OCI-LY3 (cell line): ENCODE data around the gene AQP11.

Experiments used
- EZH2phosphoT487 ChIP-seq: fragments of 200-600 bp; shearing (Covaris generic); IDR thresholded peaks from 2 replicates; pipeline ENCODE4 v1.6.1; 2018; ENCODE audit warnings: antibody characterized with exemption, mixed run types, low read depth
- TF ChIP-seq, protein P1 (sequence below): fragments of 200-600, 300-600 bp; sonication (generic); IDR thresholded peaks from 2 replicates; pipeline ENCODE4 v1.5.1; 2014; ENCODE audit warnings: antibody characterized with exemption, low read length, low read depth

DNA sequence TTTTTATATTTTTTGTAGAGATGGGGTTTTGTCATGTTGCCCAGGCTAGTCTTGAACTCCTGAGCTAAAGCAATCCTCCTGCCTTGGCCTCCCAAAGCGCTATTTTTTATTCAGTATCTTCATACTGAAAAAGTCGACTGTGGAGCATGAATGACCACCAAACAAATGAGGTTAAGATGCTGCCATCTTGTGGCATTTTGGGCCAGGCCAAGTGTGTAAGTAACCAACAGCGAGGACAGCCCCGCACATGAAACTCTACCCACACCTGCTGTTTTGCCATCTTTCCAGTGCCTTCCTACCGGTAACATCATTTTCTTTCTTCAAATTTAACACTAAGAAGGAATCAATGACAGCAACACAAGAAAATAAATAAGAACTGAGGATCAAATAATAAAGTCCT, 32.2 kb upstream of the AQP11 start:
- TF ChIP-seq, protein P1, sequence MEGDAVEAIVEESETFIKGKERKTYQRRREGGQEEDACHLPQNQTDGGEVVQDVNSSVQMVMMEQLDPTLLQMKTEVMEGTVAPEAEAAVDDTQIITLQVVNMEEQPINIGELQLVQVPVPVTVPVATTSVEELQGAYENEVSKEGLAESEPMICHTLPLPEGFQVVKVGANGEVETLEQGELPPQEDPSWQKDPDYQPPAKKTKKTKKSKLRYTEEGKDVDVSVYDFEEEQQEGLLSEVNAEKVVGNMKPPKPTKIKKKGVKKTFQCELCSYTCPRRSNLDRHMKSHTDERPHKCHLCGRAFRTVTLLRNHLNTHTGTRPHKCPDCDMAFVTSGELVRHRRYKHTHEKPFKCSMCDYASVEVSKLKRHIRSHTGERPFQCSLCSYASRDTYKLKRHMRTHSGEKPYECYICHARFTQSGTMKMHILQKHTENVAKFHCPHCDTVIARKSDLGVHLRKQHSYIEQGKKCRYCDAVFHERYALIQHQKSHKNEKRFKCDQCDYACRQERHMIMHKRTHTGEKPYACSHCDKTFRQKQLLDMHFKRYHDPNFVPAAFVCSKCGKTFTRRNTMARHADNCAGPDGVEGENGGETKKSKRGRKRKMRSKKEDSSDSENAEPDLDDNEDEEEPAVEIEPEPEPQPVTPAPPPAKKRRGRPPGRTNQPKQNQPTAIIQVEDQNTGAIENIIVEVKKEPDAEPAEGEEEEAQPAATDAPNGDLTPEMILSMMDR, result peak; percentile 75
- TF ChIP-seq EZH2phosphoT487, result no peak
